HG03196 (cell line): ENCODE data around the gene ACAP1.

Experiments
- ATAC-seq: cut with Tn5 transposase; IDR thresholded peaks from one replicate; pipeline ENCODE4 v1.9.1; 2021; ENCODE audit not compliant: unreplicated experiment

ACAP1 gene

GRCh38 chr17:7384489-7385081, 48.3 kb downstream of the ACAP1 start:
- ATAC-seq: no peak

GRCh38 chr17:7388856-7389255, 52.5 kb downstream of the ACAP1 start:
- no peak for ATAC-seq

GRCh38 chr17:7389924-7390910, 53.9 kb downstream of the ACAP1 start:
- no peak for ATAC-seq

- no peak for ATAC-seq
Observed at GRCh38 chr17:7391307-7391706, 55.0 kb downstream of the ACAP1 start.

- ATAC-seq: no peak
Observed at GRCh38 chr17:7392696-7393612, 56.6 kb downstream of the ACAP1 start.

- peak; percentile 40 for ATAC-seq
Observed at GRCh38 chr17:7393613-7394451, 57.5 kb downstream of the ACAP1 start.

GRCh38 chr17:7394452-7395191, 58.3 kb downstream of the ACAP1 start, which contains the start of gene PLSCR3:
PLSCR3 (minus strand) TSS chr17:7394525; CDS start chr17:7394110, 415 bp downstream.
- ATAC-seq: peak; percentile 75

GRCh38 chr17:7396147-7396546, 59.8 kb downstream of the ACAP1 start:
- no peak for ATAC-seq

- ATAC-seq: no peak
Observed at GRCh38 chr17:7398612-7399011, 62.3 kb downstream of the ACAP1 start.
